Retina (tissue), 1 donor: Measurements from ENCODE around the gene MYO7B.

Experiments
- DNase-seq: peaks from one replicate; pipeline ENCODE4 v3.0.0-alpha.2; 2016

The MYO7B gene

DNA sequence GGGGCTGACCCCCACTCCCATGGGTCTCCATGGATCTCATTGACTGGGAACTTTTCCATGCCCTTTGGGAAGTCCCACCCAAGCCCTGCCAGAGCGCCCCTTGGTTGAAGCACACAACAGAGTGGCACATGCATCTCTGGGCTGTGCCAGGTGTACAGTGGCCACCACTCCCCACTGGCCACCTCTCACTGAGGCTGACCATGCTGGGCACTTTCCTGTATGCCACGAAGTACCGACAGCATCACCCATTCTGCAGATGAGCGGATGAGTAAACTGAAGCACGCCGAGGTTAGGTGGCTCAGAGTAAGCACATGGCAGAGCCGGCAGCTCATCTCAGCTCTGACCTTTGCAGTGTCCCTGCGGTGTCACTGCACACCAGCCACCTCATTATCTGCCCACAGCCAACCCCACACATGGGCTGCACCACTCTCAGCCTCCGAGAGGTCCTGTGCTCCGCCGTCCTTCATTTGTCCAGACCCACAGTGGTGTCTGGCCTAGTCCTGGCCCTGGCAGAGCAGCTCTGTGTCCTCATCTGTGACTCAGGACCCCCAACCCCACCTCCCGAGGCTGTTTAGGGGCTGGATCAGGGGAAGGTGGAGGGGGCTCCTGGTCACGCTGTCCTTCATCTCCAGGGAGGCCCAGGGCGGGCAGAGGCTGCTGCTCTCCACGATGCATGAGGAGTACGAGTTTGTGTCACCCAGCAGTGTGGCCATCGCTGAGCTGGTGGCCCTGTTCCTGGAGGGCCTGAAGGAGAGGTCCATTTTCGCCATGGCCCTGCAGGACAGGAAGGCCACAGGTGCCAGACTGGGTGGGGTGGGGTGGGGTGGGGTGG lies 92.5 kb downstream of the MYO7B start:
- DNase-seq = no peak

- DNase-seq = no peak
These were observed 93.5 kb downstream of the MYO7B start for GRCh38 chr2:127628767-127629614.

GRCh38 chr2:127629637-127630036 lies 94.2 kb downstream of the MYO7B start:
- no peak for DNase-seq

DNA sequence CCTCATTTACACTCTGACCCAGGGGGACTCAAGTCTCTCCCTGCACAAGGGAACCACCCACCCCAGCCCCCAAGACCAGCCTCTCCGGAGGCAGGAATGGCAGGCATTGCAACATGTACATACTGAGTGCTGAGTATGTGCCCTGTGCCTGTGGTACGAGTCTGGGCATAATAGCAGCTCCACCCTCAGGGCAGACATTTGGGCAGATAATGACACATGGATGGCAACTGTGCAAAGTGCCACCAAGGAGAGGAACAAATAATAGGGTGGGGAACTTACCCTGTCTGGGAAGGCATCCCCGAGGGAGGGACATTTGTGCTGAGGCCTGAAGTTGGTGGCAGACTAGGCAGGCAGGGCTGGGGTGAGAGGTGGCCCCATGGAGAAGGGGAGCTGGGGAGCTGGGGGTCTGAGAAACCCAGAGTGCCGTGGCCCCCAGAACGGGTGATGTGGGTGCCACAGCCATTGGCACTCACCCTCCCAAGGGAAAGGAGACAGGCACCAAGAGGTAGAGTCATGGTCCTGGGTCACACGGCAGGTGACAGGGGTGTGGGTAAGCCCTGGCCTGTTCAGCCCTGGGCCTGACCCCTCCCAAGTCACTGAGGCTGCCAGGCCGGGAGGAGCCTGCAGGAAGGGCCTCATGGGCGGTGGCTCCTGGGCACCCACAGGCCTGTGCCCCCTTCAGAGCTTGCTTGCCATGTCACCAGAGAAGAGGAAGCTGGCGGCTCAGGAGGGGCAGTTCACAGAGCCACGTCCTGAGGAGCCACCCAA lies 94.8 kb downstream of the MYO7B start:
- no peak for DNase-seq

- DNase-seq = no peak
These were observed 95.5 kb downstream of the MYO7B start for GRCh38 chr2:127630864-127631540.

- DNase-seq = no peak
These were observed 96.1 kb downstream of the MYO7B start for GRCh38 chr2:127631541-127631996.

- DNase-seq = no peak
These were observed 96.6 kb downstream of the MYO7B start for GRCh38 chr2:127631997-127632581.

DNA sequence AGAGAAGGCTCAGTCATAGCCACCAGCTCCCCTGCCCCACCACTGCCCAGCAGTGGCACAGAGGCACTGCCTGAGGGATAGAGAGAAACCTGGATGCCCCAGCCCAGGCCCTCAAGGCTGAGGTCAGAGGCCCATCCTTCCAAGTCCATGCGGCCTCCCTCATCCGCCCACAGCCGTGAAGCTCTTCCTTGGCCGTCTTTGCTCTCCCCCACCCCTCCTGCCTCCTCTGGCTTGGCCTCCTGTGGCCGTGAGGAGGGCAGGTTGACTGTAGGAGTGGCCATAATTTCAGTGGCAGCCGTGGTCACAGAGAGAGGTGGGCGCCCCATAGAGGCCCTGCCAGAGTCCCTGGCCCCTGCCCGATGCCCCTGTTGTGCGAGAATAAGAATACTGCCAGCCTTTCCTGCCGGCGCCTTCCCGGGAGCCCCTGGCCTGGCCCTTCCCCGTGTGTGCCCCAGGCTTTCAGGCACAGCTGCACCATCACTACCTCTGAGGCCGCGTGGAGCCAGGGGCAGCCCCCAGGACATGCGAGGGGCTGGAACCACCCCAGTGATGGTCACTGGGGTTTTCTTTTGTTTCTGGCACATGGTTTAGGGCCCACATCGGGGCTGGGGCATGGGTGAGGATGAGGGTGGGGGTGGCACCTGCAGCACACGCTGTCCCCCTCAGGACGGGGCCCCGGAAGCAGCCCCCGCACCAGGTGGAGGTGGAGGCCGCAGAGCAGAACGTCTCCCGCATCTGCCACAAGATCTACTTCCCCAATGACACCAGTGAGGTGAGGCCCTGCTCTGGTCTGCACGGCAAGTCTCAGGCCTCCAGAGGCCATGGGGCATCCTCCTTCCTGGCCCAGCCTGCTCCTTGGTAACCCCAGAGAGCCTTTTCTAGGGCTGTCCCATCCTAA lies 97.4 kb downstream of the MYO7B start:
- DNase-seq = no peak

DNA sequence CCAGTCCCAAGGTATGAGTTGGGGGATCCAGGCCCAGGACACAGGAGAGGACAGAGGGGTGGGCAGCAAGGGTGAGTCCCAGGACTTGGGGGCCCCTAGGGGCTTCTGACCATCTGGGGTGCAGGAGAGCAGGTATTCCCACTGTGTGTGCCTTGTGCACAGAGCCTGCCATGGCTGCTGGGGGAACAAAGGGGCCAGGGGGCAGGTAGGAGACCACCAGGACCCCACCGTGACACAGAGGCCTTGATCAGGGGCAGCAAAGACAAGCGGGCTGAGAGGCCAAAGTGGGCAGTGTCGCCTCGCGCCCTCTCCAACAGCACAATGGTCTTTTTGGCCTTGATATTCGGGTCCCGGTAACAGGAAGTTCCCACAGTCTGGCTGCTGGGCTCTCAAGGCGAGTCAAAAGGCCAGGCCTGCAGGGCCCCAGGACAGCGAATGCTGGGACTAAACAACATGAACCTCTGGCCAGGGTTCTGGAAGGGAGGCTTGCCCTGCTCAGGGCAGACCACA lies 98.1 kb downstream of the MYO7B start:
- DNase-seq = no peak

GRCh38 chr2:127634066-127634617 lies 98.7 kb downstream of the MYO7B start:
- DNase-seq = no peak

DNA sequence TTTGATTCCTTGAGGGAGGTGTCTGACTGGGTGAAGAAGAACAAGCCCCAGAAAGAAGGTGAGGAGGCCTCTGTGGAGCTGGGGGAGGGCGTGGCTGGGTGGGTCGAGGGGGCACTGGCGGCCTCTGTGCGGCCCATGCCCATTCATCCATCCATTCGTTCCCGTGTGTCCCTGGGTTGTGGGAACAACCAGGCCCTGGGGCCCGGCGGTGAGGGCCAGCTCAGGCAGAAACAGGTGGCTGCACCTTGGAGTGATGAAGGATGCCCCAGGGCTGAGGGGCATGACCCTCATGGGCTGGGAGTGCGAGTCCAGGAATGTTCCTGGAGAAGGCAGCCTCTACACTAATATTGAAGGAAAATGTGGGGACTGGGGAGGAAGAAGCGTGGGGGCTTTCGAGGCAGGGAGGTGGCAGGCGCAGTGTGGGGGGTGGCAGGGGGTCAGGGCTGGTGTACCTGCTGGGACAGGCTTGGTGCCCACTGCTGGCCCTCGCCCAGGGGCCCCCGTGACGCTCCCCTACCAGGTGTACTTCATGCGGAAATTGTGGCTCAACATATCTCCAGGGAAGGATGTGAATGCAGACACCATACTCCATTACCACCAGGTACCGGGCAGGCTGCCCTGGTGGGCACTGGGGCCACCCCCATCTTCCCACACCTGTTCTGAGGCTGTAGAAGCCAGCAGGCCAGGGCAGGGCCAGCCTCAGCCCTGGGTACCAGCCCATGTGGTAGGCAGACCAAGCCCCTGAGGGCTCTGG lies 99.3 kb downstream of the MYO7B start:
- DNase-seq = no peak

GRCh38 chr2:127635380-127636237 lies 100.1 kb downstream of the MYO7B start:
- DNase-seq = no peak

DNA sequence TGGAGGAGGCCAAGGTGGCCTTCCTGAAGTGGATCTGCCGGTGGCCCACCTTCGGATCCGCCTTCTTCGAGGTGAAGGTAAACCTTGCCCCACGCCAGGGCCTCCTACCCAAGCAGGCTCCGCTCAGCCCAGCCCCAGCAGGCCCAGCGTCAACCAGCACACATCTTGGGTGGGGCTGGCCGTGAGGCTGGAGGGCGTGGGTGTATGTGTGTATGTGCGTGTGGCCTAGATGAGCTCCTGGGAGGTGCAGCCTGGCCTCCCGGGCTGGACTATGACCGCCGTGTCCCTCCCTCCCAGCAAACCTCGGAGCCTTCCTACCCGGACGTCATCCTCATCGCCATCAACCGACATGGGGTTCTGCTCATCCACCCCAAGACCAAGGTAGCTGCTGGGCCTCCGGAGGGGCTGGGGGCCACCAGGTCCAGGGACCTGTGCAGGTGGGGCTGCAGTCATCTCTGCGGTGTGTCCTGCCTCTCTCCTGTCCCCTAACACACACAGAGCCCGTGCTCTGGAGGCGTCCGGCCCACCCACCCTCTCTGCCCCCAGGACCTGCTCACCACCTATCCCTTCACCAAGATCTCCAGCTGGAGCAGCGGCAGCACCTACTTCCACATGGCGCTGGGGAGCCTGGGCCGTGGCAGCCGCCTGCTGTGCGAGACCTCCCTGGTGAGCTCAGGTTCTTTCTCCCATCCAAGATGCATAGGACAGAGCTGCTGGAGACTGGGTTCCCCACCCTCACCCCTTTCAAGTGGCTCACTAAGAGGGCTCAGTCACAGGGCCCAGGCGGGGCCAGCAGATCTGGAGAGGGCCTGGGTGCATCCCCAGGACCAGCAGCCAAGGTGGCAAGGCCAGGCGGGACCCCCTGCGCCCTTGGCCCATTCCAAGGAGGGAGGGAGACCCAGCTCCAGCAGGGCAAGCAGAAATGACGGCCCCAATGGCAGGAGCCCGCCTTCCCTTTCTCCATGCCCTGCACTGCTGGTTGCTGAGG lies 101.1 kb downstream of the MYO7B start:
- DNase-seq = no peak

DNA sequence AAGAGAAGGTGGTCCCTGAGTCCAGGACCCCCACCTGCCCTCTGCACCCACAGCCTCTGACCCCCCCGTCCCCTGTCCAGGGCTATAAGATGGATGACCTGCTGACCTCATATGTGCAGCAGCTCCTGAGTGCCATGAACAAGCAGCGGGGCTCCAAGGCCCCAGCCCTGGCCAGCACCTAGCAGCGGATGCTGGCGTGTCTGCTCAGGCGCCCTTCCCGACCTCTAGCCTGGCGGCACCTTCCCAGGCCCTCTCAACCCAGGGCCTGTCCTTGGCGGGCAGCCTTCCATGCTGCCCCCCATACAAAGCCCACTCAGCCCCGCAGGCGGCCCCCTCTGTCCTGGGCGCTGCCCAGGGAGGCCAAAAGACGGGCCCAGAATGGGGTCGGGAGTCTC lies 101.8 kb downstream of the MYO7B start:
- DNase-seq = no peak

DNA sequence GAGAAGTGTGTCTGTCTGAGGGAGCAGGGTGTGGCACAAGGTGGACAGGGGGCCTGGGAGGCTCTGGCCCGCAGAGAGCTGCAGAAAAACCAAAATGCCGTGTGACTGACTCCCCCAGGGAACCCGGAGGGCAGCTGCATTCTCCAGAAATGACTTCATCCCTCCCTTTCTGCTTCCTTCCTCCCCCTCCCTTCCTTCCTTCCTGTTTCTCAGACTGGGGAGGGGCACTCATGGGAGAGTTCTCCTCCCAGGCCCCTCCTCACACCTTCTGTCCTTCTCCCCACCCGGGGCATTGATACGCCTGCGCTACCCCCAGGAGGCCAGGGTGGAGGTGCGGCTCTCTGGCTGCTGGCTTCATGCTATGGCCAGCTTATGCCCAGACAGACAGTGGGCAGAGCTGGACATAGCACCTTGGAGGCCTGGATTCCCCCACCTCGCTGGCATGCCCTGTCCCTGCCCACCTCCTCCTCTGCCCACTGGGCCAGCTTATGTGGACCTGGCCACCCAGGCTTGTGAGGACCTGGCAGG lies 102.3 kb downstream of the MYO7B start:
- DNase-seq = no peak

GRCh38 chr2:127638361-127639110 lies 103.1 kb downstream of the MYO7B start:
- DNase-seq = no peak

DNA sequence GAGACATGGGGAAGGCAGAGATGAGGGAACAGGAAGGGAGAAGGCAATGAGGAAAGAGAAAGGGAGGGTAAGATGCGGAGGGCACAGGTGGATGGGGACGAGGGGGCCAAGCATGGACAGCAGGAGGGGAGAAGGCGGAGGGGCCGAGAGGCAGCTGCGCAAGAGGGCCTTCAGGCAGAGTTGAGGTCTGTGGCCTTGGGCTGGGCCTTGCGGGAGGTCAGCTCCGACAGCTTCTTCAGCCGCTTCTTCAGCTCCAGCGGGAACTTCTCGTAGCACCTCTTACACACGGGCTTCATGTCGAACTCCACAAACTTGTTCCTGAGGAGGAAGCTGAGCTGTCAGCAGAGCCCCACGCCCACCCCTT lies 103.6 kb downstream of the MYO7B start:
- DNase-seq = no peak
